Right ventricle myocardium superior (tissue), 1 donor: ENCODE results near the gene RND2. TPM values are rescaled to one million over a fixed set of nuclear protein-coding genes. Genes with fewer than 3 reads are reported as not detected.

ENCODE experiments used
- ATAC-seq: fragments of 200-7000 bp; cut with Tn5 transposase; one replicate; pipeline ENCODE4 v1.9.1; 2020; ENCODE audit warnings: mild to moderate bottlenecking; ENCODE audit not compliant: poor library complexity
- DNase-seq: peaks from one replicate; pipeline ENCODE4 v3.0.0-alpha.2; 2020
- intact Hi-C: fragments of 100-400 bp; cut with DNase I; formaldehyde crosslinking; loops from one replicate; pipeline ENCODE4 v1.11.2; 2022
- total RNA-seq: library from RNA; stranded (reverse); fragmentation: NEBNext Ultra II Directional; extraction: Animal tissue kit (Norgen Biotek cat#: 25700); gene quantifications from one replicate; pipeline ENCODE4 v1.2.1, GENCODE V29; 2021
- donor health status: DM: no; HTN: yes; CAD: no; lungs with severe emphysema.

The RND2 gene
- total RNA-seq, 1 donor from 2014 or later: 0.65 TPM

DNA sequence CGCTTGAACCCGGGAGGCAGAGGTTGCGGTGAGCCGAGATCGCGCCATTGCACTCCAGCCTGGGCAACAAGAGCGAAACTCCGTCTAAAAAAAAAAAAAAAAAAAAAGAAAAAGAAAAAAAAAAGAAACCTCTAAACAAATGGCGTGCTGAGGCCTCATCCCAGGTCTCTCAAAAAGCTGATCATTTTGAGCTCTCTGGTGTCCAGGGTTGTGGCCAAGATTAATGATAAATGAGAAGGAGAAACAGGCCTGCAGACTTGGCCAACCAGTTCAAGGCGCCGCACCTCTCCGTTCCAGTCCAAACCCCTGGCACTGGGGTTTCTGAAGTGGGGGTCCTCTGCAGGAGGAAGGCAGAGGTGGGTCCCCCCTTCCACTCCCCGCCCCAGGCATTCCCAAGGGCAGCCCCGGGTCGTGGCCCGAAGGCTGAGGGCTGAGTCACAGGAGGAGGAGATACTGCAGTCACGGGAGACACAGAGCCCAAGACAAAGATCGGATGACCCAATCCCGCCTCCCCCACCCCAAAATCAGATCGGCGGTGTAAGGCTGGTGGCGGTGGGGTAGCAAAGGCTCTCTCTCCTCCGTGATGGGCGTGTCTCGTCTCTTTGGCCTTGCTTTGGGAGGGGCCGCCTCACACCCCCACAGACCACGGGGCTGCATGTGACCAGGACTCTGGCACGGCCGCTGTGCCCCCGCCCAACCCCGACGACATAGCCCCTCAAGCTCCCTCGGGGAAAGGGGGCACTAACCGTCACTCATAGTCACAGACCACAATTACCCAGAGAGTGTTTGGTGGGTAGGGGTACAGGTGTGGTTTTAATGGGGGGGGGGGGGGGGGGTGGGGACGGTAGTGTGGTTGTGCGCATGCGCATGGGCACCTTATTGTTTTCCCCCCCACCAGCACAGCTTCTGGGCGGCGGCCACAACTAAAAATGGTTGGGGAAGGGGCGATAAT is 4.0 kb upstream of the RND2 start:
- ATAC-seq (peak; percentile 34), DNase-seq (peak; percentile 80)
- intact Hi-C loops: loop anchor here (10.0 kb wide), 1 partner anchor 104 kb away; the partner anchor contains the start of gene BRCA1

DNA sequence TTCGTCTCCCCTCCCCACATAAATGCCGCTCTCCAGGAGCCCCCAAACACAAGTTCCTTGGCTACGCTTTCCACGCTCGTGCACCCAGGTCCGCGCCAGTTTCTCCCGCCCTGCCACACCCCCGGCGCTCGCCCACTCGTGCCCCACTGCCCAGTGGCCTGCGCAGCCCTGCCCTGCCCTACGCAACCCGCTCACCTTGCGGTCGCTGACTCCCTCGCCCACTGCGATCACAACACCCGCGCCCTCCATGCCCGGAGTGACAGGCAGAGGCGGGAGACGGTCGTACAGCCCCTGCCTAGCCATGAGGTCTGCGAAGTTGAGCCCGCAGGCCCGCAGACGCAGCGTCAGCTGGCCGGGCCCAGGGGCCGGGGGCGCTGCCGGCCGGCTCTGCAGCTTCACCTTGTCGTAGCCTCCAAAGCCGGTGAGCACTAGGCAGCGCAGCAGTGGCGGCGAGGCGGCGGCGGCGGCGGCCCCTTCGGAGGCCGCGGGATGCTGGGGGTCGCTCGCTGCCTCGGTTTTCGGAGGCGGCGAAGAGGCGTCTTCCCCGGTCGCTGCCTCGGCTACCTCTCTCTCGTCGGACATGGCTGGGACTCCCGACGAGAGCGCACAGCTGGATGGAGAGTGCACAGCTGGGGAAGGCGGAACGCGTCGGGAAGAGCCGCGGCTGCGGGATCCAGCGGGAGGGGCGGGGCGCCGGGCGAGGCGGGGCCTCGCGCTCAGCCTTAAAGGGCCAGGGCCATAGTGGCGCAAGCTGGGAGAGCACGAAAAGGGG is 3.1 kb upstream of the RND2 start, which contains the start of gene VAT1:
VAT1 (minus strand) TSS at position 645 of the 772 bp plus-strand sequence; CDS start at position 582, 63 bp downstream.
- intact Hi-C loops: loop anchor here (10.0 kb wide), 1 partner anchor 103 kb away; the partner anchor contains the start of gene BRCA1
- ATAC-seq: peak; percentile 89
- peak; percentile 90 for DNase-seq

GRCh38 chr17:43025290-43025657 is 243 bp downstream of the RND2 start:
- intact Hi-C loops: loop anchor here (10.0 kb wide), 1 partner anchor 100 kb away; the partner anchor contains the start of gene BRCA1
- no peak for DNase-seq
- ATAC-seq: no peak

- no peak for ATAC-seq
- intact Hi-C loops: loop anchor here (10.0 kb wide), 1 partner anchor 99 kb away; the partner anchor contains the start of gene BRCA1
Measured at GRCh38 chr17:43025766-43026537, 921 bp downstream of the RND2 start.

GRCh38 chr17:43026595-43026994 is 1.6 kb downstream of the RND2 start:
- intact Hi-C loops: loop anchor here (10.0 kb wide), 1 partner anchor 98 kb away; the partner anchor contains the start of gene BRCA1
- no peak for DNase-seq
- no peak for ATAC-seq

More at GRCh38 chr17:43025766-43026537, 921 bp downstream of the RND2 start:
- DNase-seq: no peak

DNA sequence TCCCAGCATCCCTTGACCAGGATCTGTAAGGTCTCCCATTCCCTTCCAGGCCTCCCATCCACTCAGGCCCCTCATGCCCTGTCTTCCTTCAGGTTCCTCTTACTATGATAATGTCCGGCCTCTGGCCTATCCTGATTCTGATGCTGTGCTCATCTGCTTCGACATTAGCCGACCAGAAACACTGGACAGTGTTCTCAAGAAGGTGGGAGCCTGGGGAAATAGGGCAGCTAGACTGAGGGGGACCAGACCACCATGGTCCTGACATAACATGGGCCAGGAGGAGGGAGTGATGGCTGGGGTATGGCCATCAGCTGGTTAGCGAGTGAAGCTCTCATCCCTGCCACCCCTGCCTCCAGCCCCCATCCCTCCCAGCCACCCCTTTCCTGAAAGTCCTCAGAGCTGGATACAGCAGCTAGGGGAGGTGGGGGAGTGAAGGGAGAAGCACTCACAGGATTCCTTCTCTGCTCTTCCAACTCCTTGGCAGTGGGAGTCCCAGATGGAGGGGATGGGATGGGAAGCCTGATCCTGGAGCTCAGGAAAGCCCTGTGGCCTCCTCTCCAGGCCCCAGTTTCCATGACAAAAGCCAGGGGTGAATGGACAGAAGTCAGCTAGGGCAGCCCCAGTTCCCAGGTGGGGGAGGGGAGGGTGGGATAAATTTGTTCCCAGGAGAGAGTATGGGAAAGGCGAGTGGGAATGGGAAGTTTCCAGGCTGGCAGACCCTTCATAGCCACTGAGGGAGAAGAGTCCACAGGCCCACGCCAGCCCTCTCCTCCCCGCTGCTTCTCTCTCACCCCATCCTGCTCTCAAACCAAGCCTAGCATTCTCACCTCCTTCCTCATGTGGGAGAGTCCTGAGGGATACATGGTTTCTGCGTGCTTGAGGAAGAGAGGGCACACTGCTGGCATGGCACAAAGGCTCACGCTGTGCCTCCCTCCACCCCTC is 2.3 kb downstream of the RND2 start:
- intact Hi-C loops: loop anchor here (10.0 kb wide), 1 partner anchor 97 kb away; the partner anchor contains the start of gene BRCA1

DNA sequence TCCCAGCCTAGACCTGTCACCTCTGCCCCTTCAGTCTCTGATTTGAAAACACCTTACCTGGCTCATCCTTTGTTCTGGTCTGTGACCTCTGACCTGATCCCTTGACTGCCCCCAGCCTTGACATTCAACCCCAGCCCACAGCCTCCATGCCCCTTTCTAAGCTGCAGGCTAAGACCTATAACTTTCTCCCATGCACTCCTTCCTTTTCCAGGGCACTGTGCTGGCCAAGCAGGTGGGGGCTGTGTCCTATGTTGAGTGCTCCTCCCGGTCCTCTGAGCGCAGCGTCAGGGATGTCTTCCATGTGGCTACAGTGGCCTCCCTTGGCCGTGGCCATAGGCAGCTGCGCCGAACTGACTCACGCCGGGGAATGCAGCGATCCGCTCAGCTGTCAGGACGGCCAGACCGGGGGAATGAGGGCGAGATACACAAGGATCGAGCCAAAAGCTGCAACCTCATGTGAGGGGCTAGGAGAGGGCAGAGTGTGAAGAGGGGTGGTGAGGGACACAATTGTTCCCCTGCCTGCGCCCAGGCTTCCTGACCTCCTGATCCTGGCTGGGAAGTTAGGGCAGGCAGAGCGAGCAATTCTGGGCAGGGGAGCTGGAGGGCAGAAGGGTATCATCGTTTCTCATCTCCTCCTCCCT is 3.3 kb downstream of the RND2 start:
- intact Hi-C loops: loop anchor here (10.0 kb wide), 1 partner anchor 96 kb away; the partner anchor contains the start of gene BRCA1
- no peak for ATAC-seq
- DNase-seq: no peak

More for the DNA sequence above, 2.3 kb downstream of the RND2 start:
- DNase-seq (no peak), ATAC-seq (no peak)

GRCh38 chr17:43030137-43030767 is 5.2 kb downstream of the RND2 start:
- DNase-seq: no peak
- intact Hi-C loops: no loop called here
- peak; percentile 10 for ATAC-seq

DNA sequence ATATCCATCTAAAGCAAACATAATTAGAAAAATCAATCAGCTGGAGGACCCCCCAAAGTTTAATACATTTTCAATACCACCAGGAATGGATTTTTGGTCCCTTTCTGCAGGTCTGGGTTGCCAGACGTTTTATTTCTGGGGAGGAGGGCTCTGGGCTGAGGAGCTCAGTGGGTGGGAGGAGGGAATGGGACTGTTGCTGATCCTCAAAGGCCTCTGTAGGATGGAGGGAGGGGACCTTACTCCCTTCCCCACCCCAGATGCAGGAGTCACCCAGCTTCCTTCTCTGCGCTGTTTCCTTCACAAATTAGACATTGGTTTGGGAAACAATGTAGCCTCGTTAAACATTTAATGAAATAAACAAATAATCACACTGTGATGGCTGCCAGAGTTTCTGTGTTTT is 6.6 kb downstream of the RND2 start:
- intact Hi-C loops: no loop called here
- DNase-seq: no peak
- ATAC-seq: no peak

GRCh38 chr17:43033948-43034881 is 9.2 kb downstream of the RND2 start:
- DNase-seq (no peak), ATAC-seq (no peak)
- intact Hi-C loops: no loop called here

DNA sequence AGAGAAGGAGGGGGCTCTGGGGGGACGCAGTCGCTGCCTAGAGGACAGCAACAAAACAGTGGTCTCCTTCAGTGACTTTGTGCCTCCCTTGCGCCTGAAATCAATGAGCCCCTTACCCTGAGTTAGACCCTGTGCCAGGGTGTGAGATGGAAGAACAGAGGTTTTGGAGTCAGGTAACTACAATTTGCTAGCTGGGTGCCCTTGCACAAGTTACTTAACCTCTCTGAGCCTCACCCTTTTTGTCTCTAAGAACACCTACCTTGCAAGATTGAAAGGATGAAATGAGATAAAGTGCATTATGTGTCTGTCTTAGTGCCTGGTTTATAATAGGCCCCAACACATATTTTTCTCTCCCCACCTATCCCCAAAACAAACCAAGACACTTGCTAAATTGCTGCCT is 9.9 kb downstream of the RND2 start:
- intact Hi-C loops: no loop called here
- no peak for ATAC-seq
- no peak for DNase-seq

DNA sequence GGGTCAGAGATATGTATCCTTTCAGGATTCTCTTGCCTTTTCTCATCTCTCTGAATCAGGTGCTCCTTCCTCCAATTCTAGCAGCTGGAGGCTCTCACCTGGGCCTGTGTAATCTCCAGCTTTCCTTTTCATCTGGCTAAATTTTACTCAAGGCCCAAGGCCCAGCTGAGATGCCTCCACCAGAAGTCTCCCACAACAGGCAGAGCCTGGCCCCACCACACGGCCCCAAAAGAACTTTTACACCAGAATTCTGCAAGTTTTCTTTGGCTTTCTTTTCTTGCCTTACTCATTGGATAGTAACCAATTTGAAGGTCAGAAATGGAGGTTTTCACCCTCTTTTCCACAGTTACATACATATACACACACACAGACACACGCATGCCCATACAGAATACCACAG is 14.6 kb downstream of the RND2 start:
- no peak for DNase-seq
- ATAC-seq: no peak
- intact Hi-C loops: no loop called here

- intact Hi-C loops: no loop called here
- ATAC-seq: no peak
- DNase-seq: no peak
Measured at GRCh38 chr17:43040655-43041054, 15.6 kb downstream of the RND2 start.

- ATAC-seq (no peak), DNase-seq (no peak)
- intact Hi-C loops: no loop called here
Measured at GRCh38 chr17:43042025-43042628, 17.1 kb downstream of the RND2 start.

GRCh38 chr17:43043307-43043706 is 18.3 kb downstream of the RND2 start:
- intact Hi-C loops: no loop called here
- DNase-seq: no peak
- no peak for ATAC-seq
